Measurements from ENCODE around the gene DNAJC18.
"Not testable (repeated sequence)": the region's sequence is repeated elsewhere in the genome, so short reads cannot be mapped to it uniquely, and the experiment has no call there.

Gene DNAJC18

DNA sequence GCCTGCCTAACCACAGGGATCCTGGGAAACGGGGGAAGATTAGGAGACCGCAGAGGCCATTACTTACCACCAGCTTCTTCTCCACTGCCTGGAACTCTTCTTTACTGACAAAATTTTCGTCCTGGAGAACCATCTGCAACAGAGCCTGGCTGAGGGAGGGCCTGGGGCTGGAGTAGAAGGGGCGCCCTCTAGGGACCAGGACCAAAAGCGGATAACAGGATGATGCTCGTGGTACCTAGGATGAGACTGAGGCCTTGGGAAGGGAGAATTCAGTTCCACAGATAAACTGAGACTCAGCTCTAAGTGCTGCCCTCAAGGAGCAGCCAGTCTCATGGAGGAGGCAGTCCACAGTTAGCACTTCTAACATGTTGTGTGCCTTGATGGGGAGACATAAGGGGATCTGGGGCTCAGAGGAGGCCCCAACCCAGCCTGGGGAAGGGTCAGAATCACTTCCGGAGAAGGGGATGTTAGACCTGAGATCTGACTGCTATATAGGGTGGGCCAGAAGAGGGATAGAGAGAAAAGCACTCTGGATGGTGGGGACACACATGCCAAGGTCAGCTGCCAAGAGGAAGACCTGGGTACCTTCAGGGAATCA is 36.7 kb downstream of the DNAJC18 start:
- peak in 1 of 2 donors; percentile 28 for DNase-seq

DNA sequence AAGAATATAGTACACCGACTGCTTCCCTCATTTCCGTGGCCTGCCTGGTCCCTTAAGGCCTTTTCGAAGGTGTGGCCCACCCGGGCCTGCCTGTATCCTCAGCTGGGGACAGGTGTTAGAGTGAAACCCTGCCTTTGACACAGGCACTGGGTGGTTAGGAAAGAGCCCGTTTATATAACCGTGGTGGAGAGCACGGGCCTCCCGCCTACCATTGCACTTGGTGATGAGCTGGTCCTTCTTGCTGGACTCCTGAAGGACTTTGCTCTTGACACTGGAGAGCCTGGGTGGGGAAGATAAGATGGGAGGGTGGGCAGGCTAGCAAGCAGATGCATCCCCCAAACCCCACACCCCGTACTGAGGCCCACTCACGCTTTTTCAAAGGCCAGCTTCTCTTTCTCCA is 37.8 kb downstream of the DNAJC18 start:
- DNase-seq: no peak

DNA sequence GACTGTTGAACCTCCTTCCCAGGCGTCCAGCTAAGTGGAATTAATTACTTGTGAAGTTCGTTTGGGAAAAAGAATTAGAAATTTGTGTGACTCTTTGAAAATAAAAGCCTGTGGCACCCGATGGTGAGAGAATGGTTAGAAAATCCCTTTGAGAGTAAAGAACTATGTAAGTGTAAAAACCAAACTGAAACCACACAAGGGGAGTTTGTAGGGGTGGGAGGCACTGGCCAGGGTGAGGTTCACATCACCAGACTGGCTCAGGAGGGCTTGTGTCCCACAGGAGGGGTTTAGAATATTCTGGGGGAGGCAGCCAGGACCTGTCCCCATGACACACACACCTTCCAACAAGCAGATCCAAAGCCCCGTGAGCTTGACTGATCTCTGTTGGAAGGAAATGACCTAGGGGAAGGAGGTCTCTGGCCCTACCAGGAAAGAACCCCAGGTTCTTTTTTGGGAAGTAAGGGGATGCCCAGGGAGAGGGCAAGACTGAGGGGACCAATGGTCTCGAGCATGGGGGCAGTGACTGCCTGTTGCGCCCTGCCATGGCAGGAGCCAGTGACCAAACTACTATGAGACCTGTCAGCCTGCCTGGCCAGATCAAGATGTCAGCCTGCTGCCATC is 39.7 kb downstream of the DNAJC18 start:
- DNase-seq: no peak

DNA sequence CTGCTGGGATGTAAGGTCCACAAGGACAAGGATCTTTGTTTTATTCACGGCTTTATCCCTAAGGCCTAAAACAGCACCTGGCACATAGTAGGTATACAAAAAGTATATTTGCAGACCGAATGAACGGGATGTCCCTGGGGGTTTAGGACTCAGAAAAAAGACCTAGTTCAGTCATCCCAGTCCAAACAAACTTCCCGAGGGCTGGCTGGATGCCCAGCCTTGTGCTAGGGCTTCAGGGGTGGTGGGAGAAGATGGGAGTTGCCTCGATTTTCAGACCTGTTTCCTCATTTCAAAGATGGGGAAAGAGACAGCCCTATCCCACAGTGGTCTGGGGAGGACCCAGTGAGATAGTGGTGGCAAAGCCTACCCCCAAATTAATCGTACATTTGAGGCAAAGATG is 41.4 kb downstream of the DNAJC18 start:
- no peak for DNase-seq

DNA sequence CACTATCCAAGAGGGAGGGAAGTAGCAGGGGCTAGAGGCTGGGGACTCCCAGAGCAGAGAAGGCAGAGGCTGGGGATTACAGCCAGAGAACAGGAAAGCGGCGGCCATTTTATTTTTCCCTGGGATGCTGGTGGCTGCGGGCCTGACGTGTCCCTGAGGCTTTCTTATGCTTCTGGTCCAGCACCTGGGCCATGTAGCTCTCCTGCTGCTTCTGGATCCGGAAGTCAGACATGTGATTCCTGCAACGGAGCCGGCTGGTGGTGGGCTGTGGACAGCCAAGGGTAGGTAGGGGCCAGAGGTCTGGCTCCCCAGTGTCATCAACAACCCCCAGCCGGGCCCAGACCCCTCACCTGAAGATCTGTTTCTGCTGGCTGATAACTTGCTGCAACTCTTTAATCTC is 42.6 kb downstream of the DNAJC18 start:
- no peak for DNase-seq

DNA sequence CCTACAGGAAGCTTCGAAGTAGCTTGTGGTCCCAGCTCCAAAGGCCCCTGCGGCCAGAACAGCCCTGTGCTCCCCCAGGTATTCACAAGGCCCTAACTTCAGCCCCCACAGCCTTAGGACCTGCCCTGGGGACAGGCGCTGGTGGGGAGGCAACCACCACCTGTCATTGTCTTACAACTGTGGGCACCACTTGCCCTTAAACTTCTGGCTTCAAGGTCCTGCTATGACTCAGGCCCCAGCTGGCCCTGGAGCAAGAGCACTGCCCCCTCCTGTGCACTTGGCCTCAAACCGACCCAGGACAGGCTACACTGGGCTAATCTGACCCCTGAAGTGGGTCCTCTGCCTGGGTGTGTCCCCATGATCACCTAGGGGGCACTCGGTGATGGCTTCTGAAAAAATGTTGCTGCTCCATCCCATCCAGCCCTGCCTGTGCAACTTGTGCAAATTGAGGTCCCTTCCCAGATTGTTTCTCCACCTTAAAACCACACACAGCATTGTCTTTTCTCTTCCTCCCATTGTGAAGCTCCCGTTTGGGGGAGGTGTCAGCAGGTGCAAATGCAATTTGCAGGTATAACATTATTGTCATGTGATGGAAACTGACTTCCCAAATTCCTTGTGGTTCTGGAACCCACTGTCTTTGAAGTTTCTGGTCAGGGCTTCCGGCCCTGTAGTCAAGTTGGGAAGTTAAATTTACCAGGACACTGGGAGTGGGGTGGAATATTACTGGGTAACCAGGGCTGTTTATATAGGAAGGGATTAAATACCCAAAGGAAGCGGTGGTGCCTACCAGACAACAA is 43.3 kb downstream of the DNAJC18 start:
- no peak for DNase-seq

DNA sequence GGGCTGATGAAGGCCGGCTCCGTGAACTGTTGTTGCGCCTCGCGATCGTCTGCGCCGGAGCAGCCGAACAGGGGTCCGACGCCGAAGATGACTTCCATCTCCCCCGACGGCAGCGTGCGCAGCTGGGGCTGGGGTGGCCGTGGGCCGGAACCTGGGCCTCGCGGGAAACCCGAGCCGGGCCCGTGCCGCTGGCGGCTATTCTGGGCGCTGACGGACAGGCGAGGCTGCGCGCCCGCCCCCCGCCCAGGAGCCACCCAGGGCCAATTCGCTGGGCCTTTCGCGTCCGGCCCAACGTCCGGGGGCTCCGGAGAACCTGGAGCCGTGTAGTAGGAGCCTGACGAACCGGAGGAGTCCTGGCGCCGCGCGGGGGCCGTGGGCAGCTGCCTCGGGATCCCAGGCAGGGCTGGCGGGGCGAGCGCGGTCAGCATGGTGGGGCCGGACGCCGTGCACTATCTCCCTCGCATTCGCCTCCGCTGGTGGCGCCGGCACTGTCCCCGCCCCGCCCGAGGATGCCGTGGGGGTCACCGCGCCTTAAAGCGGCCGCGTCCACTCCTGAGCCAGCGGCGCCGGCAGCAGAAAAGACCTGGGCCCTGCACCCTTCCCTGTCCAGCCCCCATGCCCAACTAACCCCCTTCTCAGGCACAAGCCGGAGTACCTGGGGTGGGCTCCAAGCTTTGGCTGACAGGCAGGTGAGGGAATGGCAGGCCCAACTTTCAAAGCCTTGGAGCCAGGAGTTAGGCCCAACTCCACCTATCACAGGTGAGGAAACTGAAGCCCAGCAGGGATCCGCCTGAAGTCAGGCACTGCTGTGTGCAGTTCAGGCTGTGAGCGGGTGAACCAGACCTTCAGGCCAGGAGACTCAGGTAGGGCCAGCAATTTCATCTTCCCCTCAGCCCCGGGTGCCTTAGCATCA is 44.4 kb downstream of the DNAJC18 start, which contains the start of gene PROB1:
PROB1 (minus strand) TSS at position 451 of the 913 bp plus-strand sequence; CDS start at position 428, 23 bp downstream.
- no peak for DNase-seq

DNA sequence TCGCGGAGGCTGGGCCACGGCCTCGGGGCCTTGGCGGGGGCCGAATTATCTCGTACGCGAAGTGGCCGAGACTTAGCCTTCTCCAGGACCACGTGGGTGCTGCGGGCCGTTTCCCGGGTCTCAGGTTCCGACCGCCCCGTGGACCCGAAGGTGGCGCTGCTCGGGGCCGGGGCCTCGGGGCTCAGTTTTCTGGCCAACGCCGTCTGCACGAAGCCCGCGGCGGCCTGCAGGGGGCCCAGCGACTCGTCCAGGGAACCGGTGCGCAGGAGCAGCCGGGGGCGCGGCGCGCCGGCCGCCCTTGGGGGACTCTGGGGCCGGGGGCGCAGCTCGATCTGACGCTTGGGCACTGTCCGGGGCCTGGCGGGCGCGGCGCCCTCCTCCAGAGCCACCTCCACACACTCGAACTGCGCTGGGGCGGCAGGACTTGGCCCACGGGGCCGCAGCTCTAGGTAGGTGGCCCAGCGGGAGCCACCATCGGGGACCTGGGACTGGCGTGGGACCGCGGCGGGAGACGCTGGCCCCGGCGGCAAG is 45.1 kb downstream of the DNAJC18 start:
- DNase-seq: no peak

DNA sequence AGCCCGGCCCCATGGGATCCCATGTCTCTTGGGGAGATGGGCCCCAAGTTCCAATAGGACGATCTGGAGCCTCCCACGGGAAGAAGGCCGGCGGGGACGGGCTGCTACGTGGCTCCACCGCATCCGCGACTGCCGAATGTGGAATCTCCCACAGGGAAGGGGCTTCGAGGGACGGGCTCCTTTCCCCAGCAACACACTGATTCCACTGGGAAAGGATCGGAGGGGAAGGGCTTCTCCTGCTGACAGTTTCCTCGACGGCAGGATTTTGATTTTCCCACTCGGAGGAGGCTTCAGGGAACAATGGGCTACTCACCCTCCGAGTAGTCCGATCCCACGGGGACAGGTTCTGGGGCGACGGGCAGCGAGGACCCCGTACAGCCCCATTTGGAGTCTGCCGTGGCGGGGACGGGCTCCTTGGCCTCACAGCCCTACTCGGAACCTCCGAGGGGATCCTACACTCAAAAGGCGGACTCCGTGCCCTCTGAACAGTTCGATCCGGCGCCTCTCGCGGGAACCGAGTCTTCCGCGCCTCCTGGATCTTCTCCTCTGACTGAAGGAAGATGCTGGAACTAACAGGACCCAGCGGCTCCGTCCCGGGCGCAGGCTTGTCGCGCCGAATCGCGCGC is 45.7 kb downstream of the DNAJC18 start:
- DNase-seq: no peak

DNA sequence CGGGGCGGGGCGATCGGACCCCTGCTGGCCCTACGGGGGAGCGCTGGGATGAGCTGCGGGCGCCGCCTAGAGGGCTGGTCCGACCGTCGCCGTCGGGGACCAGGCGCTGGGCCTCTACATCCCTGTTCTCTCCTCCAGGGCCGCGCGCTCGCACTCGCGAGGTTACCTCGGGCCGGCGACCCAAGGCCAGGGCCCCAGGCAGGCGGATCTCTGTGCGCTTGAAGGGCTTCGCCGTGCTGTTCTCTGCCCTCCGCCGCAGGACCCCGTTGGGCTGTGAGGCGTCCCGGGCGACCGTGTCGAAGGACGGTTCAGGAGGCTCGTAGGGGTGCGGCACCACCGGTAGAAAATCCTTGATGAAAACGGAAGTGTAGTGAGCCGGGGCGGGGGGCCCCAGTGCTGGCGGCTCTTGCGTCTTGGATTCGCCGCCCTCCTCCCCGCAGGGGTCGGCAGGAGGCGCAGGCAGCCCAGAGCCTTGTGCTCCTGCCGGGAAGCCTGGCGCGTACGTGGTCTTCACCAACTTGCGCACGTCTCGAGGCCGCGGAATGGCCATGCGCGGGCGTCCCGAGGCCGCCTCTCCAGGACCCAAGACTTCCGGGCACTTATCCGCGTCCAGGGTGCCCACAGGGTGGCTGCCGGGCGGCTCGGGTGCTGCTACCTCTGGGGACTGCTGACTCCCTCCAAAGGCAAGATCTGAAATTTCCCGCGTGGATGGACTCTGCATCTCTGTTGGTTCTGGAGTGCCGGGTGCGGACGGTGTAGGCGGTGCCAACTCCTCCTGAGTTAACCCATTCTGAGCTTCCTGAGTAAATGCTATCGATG is 46.4 kb downstream of the DNAJC18 start:
- DNase-seq: peak; percentile 53 to 56

DNA sequence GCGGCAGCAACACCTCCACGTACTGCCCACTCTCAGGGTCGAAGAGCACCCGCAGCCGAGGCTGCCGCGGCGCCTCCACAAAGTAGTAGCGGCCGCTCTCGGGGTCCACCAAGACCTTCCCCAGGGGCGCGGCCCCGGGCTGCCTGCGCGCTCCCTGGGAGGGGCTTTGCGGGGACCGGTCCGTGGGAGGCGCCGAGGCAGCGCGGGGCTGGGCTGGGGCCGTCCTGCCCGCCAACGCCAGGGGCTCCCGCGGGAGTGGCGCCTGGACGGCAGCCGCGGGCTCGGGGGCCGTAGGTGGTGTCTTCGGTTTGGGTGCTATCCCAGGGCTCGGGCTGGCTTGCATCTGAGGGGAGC is 47.0 kb downstream of the DNAJC18 start:
- DNase-seq: no peak

DNA sequence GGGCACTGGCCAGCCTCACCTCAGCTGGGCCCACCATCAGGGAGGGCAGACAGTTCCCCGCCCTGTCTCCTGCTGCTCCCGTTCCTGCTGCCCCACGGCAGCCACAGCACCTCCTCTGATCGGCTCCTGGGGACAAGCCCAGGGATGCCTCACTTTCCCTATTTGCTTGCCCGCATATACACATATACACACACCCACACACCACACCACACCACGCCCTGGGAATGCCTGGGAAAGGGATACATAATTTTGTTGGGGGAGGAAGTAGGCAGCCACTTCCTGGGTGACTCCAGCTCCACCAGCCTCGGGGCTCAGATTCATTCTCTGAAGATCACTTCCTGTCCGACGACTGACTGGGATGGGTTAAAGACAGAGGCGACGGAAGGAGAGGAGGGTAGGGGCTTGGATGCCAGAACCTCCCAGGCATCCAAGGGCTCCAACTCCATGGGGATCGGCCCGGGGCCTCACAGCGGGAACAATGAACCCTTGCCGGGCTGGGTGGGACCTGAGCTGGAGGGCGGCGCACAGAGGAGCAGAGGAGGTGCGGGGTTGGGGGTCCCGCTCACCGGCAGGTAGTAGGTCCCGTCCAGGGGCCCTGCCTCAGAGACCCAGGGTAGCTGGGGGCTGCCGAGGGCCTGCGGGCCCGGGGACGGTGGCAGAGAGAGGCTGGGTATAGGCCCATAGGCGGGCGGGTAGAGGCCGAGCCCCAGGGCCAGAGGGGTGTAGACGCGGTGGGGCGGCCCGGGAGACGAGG is 47.6 kb downstream of the DNAJC18 start:
- peak in 1 of 2 donors; percentile 46 for DNase-seq

DNA sequence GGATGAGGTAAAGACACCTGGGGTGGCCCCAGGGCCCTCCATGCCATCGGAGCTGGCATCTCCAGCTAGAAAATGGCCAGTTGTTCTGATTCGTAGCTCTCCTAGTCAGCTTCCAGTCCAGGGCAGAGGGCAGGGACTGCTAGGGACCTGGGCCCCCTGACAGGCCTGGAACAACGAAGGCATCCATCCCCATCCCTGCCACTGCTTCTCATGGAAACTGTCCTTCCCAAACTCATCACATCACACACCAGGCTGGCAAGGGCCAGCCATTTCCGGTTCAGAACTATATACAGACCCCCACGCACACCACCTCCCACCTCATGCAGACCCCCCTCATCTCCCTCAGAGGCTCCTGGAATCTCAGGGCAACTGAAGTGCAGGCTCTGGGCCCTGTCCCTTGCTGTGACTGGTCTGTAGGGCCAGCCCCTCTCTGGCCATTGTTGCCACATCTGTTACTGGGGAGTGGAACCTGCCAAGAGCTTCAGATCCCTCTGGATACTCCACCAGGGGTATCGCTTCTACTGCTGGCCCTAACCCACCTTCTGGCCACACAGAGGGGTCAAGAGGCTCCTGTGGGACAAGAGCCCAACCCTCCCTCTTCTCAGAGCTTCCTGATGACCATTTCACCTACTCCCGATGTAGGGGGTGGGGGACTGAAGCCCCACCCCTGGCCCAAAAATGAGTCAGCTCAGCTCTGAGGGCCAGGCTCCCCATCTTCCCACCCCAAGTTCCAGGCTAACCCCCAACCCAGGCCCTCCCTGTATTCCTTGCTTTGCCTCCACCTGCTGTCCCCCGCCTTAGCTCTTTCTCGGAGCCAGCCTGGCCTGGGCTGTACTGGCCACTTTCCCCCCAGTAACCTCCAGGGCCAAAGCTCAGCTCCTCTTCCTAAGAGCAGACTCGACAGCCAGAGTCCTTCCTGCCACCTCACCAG is 48.4 kb downstream of the DNAJC18 start:
- DNase-seq: no peak

DNA sequence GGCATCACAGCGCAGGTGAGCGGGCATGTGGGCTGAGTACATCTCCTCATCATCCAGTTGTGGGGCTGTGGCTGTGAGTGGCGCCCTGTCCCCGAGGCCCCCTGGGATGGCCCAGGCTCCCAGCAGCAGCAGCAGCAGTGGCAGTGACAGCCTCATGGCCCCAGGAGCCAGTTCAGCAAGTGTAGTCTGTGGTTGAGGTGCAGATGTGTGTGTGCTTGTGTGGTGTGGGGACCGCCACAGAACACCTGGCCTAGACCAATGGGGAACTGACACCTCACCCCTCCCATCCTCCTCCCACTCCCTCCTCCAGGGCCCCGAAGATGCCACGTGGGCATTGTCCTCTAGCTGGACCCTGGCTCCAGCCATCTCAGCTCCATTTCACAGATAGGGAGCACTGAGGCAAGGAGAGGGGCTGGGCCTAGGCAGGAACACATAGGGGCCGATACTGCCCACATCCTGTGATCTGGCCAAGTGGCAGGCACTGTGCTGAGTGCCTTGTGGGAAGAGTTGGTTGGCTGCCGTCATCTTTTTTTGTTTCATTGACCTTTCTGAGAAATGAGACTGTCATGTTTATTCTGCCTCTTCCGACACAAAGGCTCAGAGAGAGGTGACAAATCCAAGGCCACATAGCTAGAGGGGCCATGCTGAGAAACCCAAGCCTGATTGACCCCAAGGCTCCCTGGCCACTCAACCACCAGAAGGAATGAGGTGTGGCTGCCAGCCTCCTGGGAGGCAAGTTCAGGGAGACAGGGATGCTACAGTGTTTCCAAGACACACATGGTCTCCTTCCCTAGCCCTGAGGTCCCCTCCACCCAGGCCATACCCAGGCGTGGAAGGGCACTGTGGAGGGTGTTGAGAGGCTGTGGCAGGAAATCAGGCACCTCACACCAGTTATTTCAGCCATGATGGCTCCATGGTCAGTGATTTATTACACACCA is 49.4 kb downstream of the DNAJC18 start, which contains the start of gene MZB1:
MZB1 (minus strand) TSS at position 213 of the 938 bp plus-strand sequence; CDS start at position 156, 57 bp downstream.
- DNase-seq: no peak

DNA sequence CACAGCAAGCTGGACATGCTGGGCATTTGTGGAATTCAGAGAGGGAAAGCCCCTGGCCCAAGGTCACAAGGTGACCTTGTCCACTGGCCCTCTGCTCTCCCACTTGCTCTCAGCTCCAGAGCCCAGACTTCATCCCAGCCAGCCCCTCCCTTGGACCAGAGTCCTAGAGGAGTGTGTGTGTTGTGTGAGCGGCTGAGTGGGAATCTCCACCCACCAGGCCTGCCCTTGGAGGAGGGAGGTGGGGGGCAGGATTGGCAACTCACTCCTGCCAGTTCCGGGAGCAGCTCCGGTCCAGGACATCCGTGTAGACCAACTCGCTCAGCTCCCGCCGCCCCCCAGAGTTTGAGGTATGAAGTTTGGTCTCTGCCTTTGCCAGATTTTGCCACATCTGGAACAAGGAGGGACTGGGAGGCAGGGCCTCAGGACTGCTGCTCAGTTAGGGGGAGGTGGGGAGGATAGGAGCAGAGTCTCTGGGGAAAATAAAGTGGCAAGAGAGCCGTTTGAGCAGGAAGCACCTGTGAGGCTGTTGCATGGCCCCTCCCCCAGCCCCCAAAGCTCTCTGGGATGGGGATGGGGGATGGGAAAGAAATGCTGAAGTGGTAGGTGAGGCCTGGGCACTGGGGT is 51.0 kb downstream of the DNAJC18 start:
- no peak for DNase-seq

DNA sequence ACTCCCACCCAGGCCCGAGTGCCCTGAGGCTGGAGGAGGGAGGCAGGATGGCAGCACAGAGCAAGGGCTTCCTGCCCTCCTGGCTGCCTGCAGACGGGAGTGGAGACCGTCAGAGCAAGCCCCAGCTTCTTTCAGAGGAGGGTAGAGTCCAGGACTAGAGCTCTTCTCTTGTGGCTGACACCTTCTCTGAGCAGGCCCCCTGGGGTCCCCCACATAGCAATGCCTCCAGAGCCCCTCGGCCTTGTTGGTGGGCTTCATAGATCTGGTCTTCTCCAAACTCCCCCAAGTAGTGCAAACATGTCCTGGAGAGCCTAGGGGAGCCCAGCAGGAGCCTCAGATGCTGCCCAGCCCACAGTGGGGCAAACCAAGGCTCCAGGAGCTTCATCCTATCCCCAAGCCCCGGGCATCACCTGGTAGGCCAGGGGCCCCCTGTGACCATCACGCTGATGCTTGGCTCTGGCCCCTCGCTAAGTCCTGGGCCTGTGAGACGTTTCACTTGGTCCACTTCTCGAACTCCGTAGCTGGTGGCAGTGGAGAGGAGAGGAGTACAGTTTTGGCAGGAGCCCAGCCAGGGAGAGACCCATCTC is 51.6 kb downstream of the DNAJC18 start:
- no peak for DNase-seq

DNA sequence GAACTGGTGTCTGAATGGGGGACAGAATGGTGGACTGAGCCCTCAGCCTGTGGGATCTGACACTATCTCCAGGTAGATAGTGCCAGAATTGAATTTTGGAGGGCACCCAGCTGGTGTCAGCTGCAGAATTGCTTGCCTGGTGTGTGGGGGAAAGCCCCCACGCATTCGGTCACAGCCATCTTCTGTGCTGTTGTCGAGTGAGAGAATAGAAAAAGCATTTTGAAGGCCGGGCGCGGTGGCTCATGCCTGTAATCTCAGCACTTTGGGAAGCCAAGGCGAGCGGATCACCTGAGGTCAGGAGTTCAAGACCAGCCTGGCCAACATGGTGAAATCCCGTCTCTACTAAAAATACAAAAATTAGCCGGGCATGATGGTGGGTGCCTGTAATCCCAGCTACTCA is 52.4 kb downstream of the DNAJC18 start:
- not testable (repeated sequence) for DNase-seq
